GM12892 (cell line): ENCODE data around the gene STK11IP.

Source experiments
- DNase-seq: peaks from one replicate; pipeline ENCODE4 v3.0.0; 2011; ENCODE audit not compliant: insufficient read length
- FAIRE-seq: peaks from 2 replicates; lab custom pipeline; 2011; peaks lifted over from hg19 to GRCh38; lab: Jason Lieb, UNC
- POLR2A ChIP-seq: IDR thresholded peaks from 2 replicates; pipeline ENCODE4 v1.6.1; 2011; ENCODE audit warnings: low read depth, low read length, control low read depth
- POLR2AphosphoS5 ChIP-seq: IDR thresholded peaks from 2 replicates; pipeline ENCODE4 v1.6.1; 2011; ENCODE audit warnings: low read depth, low read length, control low read depth
- TAF1 ChIP-seq: IDR thresholded peaks from 2 replicates; pipeline ENCODE4 v1.6.1; 2011; ENCODE audit warnings: low read depth, mild to moderate bottlenecking, control low read depth, low read length, borderline replicate concordance

Gene STK11IP

DNA sequence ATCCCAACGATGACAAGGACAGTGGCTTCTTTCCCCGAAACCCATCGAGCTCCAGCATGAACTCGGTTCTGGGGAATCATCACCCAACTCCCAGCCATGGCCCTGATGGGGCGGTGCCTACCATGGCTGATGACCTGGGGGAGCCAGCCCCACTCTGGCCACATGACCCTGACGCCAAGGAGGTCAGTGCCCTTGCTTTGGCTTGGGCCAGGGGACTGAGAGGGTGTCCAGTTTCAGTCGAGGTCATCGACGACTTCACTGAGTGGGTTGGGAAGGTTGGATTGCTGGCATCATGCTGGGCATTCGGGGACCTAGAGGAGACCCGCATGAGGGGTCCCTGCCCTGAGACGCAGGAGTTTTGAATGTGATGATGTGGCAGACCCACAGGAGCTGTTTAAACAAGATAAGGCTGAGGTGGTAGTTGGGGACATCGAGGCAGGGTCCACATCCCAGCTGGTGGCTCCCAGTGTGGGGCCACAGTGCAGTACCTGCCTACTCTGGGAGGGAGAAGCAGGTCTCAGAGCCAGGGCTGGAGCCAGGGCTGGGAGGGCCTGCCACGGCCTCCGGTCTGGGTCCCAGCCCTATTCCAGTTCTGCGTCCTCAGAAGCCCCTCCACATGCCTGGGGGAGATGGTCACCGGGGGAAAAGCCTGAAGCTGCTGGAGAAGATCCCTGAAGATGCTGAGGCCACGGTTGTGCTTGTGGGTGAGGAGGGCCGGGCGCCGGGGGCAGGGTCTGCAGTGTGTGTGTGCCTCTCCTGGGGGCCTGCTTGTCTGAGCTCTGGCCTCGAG, 35.8 kb downstream of the STK11IP start:
- TF ChIP-seq TAF1, result no peak
- TF ChIP-seq POLR2AphosphoS5, result no peak
- no peak for TF ChIP-seq POLR2A
- DNase-seq (no peak), FAIRE-seq (no peak)

DNA sequence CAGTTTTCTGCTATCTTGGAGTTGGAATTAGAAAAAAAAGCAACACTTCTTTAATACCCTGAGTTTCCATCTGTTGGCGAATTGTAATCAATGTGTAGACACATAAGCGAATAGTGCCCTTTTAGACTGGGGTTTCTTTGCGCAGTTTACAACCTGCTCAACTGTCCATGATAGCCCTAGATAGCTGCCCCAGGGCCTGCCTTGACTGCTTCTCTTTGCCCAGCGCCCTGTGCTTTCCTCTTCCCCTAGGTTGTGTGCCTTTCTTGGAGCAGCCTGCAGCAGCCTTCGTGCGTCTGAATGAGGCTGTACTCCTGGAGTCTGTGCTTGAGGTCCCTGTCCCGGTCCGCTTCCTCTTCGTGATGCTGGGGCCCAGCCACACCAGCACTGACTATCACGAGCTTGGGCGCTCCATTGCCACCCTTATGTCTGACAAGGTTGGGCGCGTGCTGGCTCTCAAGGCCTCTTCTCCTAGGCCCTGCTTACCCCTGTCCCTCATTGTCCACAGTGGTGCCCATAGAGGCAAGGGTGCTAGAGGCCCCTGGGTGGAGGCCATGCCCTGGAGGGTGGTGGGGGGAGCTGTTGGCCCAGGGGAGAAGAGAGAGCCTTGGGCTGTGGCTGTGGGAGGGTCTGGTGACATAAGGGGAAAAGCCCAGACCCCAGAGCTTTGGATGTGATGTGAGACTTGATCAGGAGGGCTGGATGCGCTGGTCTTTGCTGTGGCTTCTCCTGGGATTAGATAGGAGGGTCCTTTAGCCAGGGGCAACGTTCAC, 36.7 kb downstream of the STK11IP start:
- no peak for FAIRE-seq
- TF ChIP-seq POLR2AphosphoS5 (no peak), TAF1 (no peak), POLR2A (no peak)
- DNase-seq, result no peak

GRCh38 chr2:219634951-219635751, 37.5 kb downstream of the STK11IP start:
- FAIRE-seq (no peak), DNase-seq (no peak)
- TF ChIP-seq TAF1, result no peak
- TF ChIP-seq POLR2AphosphoS5, result no peak
- no peak for TF ChIP-seq POLR2A

DNA sequence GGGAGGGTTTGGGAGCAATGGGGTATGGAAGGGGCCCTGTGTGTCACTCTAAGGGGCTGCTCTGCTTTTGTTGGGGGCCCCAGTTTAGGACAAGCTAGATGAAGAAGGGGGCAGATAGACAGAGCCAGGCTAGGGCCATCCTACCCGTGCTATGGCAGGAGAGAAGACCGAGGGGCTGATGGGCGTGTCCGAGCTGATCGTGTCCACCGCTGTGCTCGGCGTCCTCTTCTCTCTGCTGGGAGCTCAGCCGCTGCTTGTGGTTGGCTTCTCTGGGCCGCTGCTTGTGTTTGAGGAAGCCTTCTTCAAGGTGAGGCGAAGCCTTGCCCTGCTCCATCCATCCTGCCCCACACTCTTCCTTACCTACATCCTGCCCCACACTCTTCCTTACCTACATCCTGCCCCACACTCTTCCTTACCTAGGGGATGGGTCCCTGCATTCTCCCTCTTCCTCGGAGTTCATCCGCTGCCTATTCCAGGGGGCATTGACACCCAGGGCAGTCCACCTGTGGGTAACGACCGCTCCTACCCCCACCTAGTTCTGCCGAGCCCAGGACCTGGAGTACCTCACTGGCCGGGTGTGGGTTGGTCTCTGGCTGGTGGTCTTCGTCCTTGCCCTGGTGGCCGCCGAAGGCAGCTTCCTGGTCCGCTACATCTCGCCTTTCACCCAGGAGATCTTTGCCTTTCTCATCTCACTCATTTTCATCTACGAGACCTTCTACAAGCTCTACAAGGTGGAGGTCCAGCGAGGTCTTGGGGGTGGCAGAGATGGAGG, 38.7 kb downstream of the STK11IP start:
- FAIRE-seq (no peak), DNase-seq (no peak)
- TF ChIP-seq POLR2A (no peak), TAF1 (no peak), POLR2AphosphoS5 (no peak)

DNA sequence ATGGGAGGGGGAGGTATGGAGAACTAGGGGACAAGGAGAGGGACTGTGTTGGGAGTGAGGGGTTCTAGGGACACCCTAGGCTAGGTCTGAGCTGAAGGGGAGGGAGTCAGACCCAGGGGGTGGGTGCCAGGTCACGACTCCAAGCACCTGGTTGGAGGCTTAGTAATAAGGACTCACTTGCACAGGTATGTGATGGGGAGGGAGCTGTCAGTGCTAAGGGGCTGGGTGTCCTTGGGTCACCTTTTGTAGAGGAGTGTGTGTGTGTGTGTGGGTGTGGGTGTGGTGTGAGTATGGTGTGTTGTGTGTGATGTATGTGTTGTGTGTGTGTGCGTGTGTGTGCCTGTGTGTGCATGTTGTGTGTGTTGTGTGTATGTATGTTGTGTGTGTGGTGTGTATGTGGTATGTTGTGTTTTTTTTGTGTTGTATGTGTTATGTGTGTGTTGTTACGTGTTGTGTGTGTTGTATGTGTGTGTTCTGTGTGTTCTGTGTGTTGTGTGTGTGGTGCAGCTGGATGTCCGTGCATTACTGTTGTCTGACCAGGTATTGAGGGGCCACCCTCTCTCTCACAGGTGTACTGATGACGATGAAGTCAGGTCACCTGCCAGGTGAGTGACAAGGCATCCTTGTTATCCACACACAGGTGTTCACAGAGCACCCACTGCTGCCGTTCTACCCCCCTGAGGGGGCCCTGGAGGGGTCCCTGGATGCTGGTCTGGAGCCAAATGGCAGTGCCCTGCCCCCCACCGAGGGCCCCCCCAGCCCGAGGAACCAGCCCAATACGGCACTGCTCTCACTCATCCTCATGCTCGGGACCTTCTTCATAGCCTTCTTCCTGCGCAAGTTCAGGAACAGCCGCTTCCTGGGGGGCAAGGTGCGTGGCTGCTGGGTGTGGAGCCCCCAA, 39.5 kb downstream of the STK11IP start:
- DNase-seq (no peak), FAIRE-seq (no peak)
- TF ChIP-seq POLR2AphosphoS5 (no peak), TAF1 (no peak)

GRCh38 chr2:219637842-219638185, 40.2 kb downstream of the STK11IP start:
- no peak for FAIRE-seq
- TF ChIP-seq POLR2A, result no peak
- no peak for TF ChIP-seq POLR2AphosphoS5
- TF ChIP-seq TAF1, result no peak
- no peak for DNase-seq

DNA sequence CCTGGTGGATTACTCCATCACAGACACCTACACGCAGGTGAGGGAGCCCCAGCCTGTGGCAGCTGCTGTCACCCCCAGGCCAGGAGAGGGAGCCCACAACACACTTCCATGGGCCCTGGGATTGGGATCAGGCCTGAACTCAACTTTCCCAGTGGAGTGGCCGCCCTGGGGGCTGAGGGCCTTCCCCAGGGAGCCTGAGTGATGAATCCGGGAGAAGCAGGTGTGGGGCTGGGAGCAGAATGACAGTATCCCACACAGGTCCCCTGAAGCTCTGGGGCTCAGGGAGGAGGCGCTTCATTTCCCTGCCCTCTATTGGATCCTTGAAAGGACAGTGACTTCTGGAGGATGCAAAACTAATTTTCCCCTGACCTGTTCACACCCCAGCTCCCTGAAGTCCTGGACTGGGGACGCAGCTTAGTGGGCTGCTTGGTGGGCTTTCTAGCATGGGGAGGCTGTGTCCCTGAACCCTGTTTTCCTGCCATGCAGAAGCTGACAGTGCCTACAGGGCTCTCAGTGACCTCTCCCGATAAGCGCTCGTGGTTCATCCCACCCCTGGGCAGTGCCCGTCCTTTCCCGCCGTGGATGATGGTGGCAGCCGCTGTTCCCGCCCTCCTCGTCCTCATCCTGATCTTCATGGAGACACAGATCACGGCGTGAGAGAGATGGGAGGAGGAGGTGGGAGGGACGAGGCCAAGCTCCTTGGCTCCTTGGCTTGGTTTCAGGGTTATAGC, 40.7 kb downstream of the STK11IP start:
- TF ChIP-seq TAF1, result no peak
- no peak for TF ChIP-seq POLR2AphosphoS5
- no peak for TF ChIP-seq POLR2A
- DNase-seq, result no peak
- FAIRE-seq, result no peak

DNA sequence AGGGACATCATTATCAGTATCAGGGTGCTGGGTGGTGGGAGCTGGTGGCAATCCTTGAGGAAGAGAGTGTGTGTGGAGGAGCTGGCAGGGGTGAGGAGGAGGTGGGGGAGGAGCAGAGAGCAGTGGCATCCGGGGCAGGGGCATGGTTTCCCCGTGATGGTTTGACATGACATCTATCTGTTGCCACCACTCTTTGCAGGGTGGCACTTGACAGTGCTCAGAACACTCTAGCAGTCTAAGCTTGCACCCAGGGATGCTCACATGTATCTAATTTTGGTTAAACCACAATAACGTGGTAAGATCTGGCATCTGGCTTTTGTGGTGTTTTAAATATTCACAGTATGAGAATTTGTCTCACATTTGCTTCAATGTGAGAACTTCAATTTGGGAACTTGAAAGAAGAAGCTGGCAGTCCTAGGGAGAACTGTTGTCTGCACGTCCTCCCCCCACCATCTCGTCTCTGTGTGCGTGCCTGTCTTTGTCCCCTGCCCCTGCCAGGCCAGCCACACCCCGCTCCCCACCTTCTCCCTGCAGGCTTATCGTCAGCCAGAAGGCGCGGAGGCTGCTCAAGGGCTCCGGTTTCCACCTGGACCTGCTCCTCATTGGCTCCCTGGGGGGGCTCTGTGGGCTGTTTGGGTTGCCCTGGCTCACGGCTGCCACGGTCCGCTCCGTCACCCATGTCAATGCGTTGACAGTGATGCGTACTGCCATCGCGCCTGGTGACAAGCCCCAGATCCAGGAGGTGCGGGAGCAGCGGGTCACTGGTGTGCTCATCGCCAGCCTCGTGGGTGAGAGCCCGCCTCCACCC, 41.5 kb downstream of the STK11IP start:
- TF ChIP-seq POLR2AphosphoS5 (no peak), POLR2A (no peak), TAF1 (no peak)
- FAIRE-seq (no peak), DNase-seq (no peak)

DNA sequence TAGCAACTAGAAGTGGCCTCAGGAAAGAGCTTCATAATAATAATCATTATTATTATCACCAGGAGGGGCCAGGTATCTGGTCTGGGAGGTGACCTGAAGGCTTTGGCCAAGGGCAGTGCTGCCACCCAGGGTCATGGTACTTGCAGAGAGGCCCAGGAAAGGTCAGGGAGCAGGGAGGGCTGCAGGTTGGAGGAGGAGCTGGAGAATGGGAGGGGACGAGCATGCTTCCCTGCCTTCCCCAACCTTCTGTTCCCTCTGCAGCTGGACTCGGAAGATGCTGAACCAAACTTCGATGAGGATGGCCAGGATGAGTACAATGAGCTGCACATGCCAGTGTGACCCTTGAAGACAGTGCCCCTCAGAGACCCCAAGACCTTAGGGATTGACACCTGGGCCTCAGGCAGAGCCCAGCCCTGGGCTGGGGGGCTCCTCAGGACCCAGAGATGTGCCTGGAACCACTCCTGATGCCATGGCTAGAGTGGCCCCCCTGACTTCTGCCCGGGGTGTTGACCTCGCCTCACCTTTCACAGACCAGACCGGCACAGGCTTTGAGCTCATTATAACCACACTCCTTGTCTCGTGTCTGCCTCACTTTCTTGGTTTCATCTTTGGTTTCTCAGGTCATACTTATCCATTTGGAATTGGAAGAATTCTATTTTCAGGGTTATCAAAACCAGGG, 43.9 kb downstream of the STK11IP start:
- TF ChIP-seq POLR2AphosphoS5 (no peak), POLR2A (no peak), TAF1 (no peak)
- no peak for FAIRE-seq

More for the DNA sequence above, 43.9 kb downstream of the STK11IP start:
- DNase-seq, result no peak
